Stimulated activated CD8-positive, alpha-beta memory T cell treated with anti-CD3 and anti-CD28 coated beads, Interleukin-7, amount 100 ng/mL, for 48 hours (primary cell): Measurements from ENCODE around the gene HNRNPA2B1.
"Not testable (repeated sequence)": the region's sequence is repeated elsewhere in the genome, so short reads cannot be mapped to it uniquely, and the experiment has no call there.

Experiments used
- DNase-seq, 2 donors: peaks; one replicate each; pipeline ENCODE4 v3.0.0-alpha.2; 2020; ENCODE audit warnings: low read depth in 1 of 2; ENCODE audit errors: extremely low read depth in 1 of 2

The HNRNPA2B1 gene

GRCh38 chr7:26148307-26148700 lies 52.2 kb downstream of the HNRNPA2B1 start:
- not testable (repeated sequence) for DNase-seq

DNA sequence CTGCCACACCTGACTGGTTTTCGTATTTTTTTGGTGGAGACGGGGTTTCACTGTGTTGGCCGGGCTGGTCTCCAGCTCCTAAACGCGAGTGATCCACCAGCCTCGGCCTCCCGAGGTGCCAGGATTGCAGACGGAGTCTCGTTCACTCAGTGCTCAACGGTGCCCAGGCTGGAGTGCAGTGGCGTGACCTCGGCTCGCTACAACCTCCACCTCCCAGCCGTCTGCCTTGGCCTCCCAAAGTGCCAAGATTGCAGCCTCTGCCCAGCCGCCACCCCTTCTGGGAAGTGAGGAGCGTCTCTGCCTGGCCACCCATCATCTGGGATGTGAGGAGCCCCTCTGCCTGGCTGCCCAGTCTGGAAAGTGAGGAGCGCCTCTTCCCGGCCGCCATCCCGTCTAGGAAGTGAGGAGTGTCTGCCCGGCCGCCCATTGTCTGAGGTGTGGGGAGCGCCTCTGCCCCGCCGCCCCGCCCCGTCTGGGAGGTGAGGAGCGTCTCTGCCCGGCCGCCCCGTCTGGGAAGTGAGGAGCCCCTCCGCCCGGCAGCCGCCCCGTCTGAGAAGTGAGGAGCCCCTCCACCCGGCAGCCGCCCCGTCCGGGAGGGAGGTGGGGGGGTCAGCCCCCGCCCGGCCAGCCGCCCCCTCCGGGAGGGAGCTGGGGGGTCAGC lies 52.8 kb downstream of the HNRNPA2B1 start:
- DNase-seq: not testable (repeated sequence)

- DNase-seq: no peak
Measured at GRCh38 chr7:26147030-26147429, 53.5 kb downstream of the HNRNPA2B1 start.

DNA sequence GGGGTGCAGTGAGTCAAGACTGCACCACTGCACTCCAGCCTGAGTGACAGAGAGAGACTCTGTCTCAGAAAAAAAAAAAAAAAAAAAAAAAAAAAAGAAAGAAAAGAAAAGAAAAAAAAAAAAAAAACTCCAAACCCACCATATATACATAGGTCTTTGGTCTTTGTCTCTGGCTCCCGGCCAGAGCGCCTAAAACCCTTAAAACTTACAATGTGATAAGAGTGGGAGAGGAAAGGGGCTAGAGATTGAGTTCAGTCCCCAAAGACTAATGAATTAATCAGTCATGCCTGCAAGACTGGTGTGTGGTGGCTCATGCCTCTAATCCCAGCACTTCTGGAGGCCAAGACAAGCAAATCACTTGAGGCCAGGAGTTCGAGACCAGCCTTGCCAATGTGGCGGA lies 55.3 kb downstream of the HNRNPA2B1 start:
- DNase-seq: no peak

- no peak for DNase-seq
Measured at GRCh38 chr7:26144184-26145080, 56.1 kb downstream of the HNRNPA2B1 start.

DNA sequence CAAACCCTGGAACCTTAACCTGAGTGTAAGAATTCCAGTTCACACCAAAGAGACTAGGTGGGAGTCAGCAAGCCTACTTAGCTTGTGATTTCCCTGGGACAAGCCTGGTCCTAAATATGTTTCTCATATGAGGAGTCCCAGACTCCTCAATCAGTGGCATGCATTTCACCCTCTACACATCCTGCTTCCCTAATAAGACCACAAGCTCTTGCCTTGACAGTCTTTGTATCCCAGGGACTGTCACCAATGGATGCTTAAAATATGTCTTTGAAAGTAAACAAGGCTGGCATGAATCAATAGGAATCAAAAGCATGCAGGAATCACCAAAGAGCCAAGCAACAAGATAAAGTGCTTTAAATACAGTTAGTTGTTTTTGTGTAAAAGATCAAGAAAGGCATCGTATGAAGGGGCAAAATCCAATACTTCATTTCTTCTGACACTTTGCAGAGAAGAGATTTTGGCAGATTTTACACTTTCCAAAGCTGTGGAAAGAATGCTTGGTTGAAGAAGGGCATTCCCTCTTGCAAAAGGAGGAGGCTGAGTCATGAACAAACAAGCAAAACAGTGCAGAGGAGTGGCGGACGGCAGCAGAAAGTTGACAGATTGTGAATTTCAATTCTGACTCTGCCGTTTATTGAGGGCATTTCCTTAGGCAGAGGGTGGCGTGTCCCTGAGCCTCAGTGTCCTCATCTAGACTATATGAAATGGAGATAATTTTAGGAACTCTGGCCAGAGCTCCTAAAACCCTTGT lies 57.1 kb downstream of the HNRNPA2B1 start:
- no peak for DNase-seq

DNA sequence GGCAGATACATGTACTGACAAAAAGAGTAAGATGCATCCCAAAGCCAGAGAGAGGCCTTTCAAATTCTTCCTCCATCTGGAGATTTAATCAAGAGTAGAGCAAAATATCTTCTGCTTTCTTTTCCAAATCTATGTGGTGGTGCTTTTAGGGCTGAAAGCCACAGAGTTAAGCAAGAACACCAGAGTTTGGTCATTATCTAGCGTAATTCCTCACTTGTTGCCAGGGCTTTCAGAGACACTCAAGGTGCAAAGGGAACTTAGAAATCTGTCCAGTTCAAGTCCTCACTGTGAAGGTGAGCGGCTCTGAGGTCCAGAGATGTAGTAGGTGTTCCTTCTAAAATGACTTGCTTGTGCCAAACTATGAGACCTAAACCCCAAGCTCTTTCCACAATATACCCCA lies 59.5 kb downstream of the HNRNPA2B1 start:
- DNase-seq: no peak

DNA sequence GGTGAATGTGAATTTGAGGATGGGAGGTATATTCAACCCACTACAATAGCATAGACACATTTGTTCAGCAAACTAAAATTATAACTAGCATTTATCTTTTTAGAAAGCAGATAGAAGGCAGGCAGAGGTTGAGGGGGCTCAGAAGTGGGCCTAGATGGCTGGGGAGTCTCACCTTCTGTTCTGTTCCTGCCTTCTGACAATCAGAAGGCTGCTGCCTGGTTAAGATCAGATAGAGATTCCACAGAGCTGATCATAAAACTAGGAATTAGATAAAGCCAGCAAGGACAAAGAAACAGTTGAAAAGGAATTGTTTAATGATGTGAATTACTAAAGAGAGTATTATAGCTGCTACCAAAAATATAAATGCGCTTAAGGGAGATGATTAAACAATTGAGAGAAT lies 60.2 kb downstream of the HNRNPA2B1 start:
- no peak for DNase-seq
